ENCODE measurements around the gene RALGAPA1.
"Not testable (repeated sequence)": the region's sequence is repeated elsewhere in the genome, so short reads cannot be mapped to it uniquely, and the experiment has no call there.

The RALGAPA1 gene

GRCh38 chr14:35808638-35809563 is at the start of gene RALGAPA1:
RALGAPA1 (minus strand) TSS chr14:35809295; CDS start chr14:35808835, 460 bp downstream.
- peak; percentile 98 for DNase-seq (ENCODE audit: low read depth)

GRCh38 chr14:35858521-35859209 is 49.6 kb upstream of the RALGAPA1 start:
- DNase-seq (ENCODE audit: low read depth) = no peak

GRCh38 chr14:35855876-35856481 is 46.9 kb upstream of the RALGAPA1 start:
- DNase-seq (ENCODE audit: low read depth) = no peak

- no peak for DNase-seq (ENCODE audit: low read depth)
These were observed 45.7 kb upstream of the RALGAPA1 start for GRCh38 chr14:35854696-35855270.

- no peak for DNase-seq (ENCODE audit: low read depth)
These were observed 44.1 kb upstream of the RALGAPA1 start for GRCh38 chr14:35853225-35853624.

GRCh38 chr14:35851823-35852222 is 42.7 kb upstream of the RALGAPA1 start:
- no peak for DNase-seq (ENCODE audit: low read depth)

- DNase-seq (ENCODE audit: low read depth) = no peak
These were observed 40.0 kb upstream of the RALGAPA1 start for GRCh38 chr14:35849122-35849521.

GRCh38 chr14:35847636-35848035 is 38.5 kb upstream of the RALGAPA1 start:
- no peak for DNase-seq (ENCODE audit: low read depth)

GRCh38 chr14:35844494-35844893 is 35.4 kb upstream of the RALGAPA1 start:
- DNase-seq (ENCODE audit: low read depth) = no peak

- DNase-seq (ENCODE audit: low read depth) = not testable (repeated sequence)
These were observed 33.1 kb upstream of the RALGAPA1 start for GRCh38 chr14:35842245-35842644.

GRCh38 chr14:35841704-35842103 is 32.6 kb upstream of the RALGAPA1 start:
- not testable (repeated sequence) for DNase-seq (ENCODE audit: low read depth)

GRCh38 chr14:35835208-35835982 is 26.3 kb upstream of the RALGAPA1 start:
- no peak for DNase-seq (ENCODE audit: low read depth)

GRCh38 chr14:35829449-35829848 is 20.4 kb upstream of the RALGAPA1 start:
- DNase-seq (ENCODE audit: low read depth) = no peak

- no peak for DNase-seq (ENCODE audit: low read depth)
These were observed 18.8 kb upstream of the RALGAPA1 start for GRCh38 chr14:35827678-35828472.

- DNase-seq (ENCODE audit: low read depth) = no peak
These were observed 17.9 kb upstream of the RALGAPA1 start for GRCh38 chr14:35826952-35827416.

GRCh38 chr14:35826218-35826951 is 17.3 kb upstream of the RALGAPA1 start, which contains the start of gene BRMS1L:
BRMS1L (plus strand) TSS chr14:35826338; CDS start chr14:35826517, 179 bp downstream.
- peak; percentile 99 for DNase-seq (ENCODE audit: low read depth)

GRCh38 chr14:35825968-35826217 is 16.8 kb upstream of the RALGAPA1 start:
- DNase-seq (ENCODE audit: low read depth) = no peak

- not testable (repeated sequence) for DNase-seq (ENCODE audit: low read depth)
These were observed 15.5 kb upstream of the RALGAPA1 start for GRCh38 chr14:35824446-35825165.

GRCh38 chr14:35822501-35822900 is 13.4 kb upstream of the RALGAPA1 start:
- DNase-seq (ENCODE audit: low read depth) = no peak

Data from fibroblast of the conjunctiva (primary cell).